DMS114 treated with DMSO at 0.1 percent for 48 hours (cell line): Measurements from ENCODE around the gene CNOT9.

Experiments
- DNase-seq: peaks from one replicate; lab custom pipeline; 2025; ENCODE audit not compliant: unreplicated experiment; lab: John Stamatoyannopoulos, UW

Gene CNOT9

DNA sequence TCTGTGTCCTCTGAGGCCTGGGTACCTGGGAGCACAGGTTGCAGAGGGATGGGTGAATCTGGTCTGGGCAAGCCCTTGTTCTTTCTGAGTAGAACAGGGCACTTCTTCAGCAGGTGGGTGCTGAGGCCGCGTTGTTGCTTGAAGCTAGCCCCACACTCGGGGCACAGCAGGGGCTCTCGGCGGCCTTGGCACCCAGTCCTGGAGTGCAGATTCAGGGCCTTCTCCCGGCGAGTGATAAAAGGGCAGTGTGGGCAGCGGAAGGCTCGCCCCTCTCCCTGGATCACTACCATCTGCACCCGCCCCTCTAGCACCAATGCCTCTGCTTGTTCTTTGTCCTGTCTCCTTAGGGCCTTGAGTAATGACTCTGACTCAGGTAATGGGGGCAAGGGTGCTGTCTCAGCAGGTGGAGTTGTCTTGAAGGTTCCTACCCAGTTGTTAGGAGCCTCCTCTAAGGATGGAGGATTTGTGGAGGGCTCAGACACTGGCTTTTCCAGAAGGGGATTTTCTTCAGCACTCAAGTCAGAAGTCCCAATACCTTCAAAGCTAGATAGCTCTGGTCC is 75.2 kb downstream of the CNOT9 start:
- DNase-seq: no peak

DNA sequence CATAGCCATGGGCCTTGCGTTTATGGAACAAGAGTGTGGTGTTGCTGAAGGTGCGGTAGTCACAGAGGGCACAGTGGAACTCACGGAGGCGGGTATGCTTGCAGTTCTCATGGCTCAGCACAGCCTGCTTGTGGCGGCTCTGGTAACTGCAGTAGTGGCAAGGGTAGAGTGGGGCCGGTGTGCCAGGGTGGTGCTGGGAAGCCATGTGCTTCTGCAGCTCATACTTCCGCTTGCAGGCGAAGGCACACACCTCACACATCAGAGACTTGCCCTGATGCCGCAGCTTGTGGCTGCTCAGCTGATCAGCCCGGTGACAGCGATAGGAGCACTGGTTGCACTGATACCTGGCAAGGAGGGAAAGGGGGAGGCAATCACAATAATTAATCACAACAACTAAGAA is 76.1 kb downstream of the CNOT9 start:
- DNase-seq: no peak

DNA sequence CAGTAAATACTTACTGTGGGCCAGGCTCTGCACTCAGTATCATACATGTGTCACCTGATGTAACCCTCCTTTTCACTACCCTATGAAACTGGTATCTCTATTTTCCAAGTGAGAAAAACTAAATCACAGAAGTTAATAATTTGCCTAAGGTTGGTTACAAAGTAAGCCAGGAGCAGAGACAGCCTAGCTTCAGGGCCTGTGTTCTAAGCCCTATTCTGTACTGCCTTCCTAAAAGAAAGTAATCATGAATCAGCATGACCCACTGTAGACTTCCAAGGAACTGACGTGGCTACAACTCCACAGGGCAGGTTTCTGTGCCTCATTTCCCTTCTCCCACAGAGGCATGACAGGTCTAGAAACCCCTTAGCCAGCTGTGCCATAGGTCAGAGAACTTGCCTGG is 76.5 kb downstream of the CNOT9 start:
- no peak for DNase-seq
